GM21786 (cell line): ENCODE results near the gene STK32A.

Source experiments
- ATAC-seq: cut with Tn5 transposase; IDR thresholded peaks from one replicate; pipeline ENCODE4 v1.9.1; 2021; ENCODE audit not compliant: unreplicated experiment

The STK32A gene

DNA sequence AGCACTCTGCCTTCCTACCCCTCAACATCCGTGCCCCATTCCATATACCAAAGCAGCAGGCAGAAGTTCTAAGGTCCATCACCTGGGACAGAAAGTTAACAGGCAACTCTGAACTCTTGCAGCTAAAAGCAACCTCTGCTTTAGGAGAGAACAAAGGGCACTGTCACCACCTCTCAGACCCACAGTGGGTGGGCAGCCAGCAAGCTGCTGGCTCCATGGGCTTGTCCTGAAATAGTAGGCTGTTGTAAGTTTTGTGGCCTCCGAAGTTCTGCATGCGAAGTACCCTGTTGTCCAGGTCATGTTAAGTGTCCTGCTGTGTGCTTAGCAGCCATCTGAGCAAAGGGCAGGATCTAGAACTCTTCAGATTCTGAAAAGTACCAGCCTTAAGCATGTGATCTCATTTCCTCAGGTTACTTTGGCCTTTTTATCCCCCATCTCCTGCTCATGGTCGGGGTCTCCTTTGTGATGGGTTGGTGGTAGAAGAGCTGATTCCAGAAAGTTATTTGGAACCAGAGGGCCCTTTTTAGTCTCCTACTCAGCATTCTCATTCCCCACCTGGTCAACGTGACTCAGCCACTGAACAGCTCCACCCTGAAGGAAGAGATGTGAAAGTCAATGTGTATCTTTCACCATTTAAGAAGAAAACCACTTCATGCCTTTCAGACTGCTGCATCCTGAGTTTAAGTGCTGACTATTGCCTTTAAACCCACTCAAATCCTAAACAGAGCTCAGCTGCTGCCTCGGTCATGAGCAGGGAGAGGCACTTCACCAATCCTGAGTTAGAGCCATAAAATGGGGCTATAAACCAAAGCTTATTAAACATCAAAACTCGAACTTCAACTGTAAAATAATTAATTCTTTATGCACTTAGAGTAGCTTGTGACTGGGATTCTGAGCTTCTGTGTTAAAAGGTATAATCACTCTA is 153.6 kb downstream of the STK32A start:
- no peak for ATAC-seq

- ATAC-seq = no peak
These were observed 155.9 kb downstream of the STK32A start for GRCh38 chr5:147390654-147391225.

DNA sequence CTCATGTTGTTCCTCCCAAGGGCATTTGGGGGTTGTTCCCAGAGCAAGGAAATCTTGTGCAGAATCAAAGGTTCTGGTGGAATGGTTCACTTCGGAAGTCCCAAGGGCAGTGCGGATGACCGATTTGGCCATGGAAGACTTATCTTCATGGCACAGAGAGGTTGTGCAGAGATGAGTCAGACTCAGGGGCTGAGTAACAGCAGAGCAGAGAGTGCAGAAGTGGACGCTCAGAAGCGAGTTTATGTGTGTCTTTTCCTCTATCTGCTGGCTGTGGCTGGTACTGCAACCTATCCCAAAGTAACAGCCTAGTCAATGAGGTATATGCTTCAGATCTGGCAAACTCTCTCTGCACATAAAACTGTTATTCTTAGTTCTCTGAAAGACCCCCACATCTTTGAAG is 157.0 kb downstream of the STK32A start:
- peak; percentile 94 for ATAC-seq

DNA sequence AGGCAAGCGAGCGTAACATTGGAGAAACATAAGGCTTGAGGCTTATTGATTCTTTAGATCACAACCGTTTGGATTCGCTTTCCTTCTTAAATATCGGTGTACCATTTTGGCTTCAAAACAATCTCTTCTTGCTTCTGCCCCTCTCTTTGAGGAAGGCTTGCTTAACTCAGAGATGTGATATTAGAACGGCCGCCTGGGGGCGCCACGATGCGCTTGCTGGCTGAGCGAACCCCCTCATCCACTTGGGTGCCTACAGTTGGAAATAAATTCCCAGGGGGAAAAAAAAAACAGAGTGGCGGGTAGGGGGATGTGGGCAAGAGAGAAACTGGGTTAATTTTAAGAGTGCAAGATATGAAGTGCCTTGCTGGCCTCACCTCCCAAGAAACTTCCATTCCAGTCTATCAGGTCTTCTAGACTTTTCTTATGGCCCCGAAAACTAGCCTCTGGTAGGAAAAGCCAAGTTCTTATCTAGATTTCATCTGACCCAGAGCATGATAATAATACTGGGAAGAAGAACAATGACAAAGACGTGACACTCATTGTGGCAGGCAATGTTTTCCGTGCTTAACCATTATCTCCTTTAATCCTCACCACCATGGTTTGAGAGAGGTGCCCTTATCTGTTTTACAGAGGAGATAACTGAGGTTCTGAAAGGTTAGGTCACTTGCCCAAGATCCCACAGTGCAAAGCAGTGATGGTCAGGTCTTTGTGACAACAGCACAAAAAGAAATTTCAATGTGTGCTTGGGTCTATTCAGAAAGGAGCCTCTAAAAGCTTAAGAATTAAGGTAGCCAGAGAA is 159.2 kb downstream of the STK32A start:
- no peak for ATAC-seq

- ATAC-seq = no peak
These were observed 161.4 kb downstream of the STK32A start for GRCh38 chr5:147396070-147396823.

GRCh38 chr5:147397616-147398015 is 162.8 kb downstream of the STK32A start:
- no peak for ATAC-seq

GRCh38 chr5:147398860-147399259 is 164.0 kb downstream of the STK32A start:
- ATAC-seq = no peak

DNA sequence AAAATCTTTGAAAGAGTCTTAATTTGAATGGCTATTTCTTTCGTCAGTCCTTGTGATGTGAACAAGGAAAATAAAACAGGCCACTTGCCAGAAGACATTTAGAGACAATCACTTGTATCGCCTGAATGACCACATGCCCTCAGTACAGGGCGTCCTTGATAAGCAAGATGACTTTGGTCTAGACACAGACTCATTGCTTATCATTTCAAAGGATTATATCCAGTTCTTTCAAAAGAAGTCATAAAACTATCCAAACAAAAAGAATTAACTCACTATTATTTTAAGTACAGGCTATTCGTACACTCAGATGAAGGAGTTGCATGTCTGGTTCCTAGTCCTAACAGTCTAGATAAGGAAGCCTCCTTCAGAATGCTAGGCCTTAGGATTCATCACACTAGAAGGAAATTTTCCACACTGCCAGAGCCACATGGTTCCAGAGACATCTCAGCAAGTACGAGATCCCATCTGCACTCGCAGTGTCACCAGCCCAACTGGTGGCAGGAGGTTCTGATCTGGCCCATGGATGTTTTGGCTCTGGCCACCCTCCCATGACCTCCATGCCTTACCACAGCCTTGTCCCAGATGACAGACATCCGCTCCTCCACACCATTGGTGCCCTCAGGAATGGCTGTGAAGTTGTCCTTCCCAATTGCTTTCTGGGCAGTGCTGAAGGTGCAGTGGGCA is 165.4 kb downstream of the STK32A start:
- ATAC-seq = no peak

- ATAC-seq = no peak
These were observed 166.1 kb downstream of the STK32A start for GRCh38 chr5:147400881-147401280.

GRCh38 chr5:147403651-147404640 is 169.1 kb downstream of the STK32A start:
- ATAC-seq = peak; percentile 94

- ATAC-seq = peak; percentile 19
These were observed 169.9 kb downstream of the STK32A start for GRCh38 chr5:147404706-147405105.

DNA sequence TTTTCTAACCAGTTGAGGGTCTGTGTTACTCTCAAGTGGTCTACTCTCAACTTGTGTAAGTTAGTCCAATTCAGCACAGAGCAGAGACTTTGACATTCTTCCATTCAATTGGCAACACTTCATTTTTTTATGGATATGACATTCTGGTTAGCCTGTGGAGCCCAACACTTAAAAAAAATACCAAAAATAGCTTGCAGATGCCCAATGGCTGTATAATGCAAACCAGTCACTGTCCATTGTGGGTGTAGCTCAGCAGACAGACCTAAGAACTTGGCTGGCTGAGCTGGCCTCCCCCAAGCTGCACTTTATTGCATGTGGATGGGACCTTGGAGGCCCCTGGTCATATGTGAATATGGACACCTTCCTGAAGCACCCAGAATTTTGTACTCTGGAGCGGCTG is 171.8 kb downstream of the STK32A start:
- ATAC-seq = no peak

DNA sequence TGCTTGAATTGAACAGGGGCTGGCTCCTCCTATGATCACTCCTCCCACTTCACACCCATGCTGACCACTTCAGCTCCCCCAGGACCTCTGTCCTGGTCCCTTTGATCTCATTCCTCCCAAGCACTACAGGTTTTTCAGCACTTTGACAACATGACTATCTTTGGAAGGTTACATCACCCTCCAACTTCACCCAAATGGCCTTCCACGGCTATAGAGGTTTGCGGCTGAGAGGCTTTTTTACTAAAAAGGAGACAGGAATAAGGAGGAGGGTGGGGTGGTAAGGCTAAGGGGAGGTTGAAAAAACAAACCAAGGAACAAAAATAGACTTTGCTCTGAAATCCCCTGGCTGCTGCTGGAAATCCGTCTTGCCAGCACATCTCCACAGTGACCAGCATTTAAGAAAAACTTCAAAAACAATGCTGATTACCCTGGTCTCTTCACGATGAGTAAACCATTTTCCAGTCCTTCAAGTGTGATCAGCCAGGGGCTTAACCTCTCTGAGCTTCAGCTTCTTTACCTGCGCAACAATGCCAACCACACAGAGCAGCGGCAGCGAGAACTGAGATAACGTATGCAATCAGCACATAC is 172.4 kb downstream of the STK32A start:
- ATAC-seq = no peak

DNA sequence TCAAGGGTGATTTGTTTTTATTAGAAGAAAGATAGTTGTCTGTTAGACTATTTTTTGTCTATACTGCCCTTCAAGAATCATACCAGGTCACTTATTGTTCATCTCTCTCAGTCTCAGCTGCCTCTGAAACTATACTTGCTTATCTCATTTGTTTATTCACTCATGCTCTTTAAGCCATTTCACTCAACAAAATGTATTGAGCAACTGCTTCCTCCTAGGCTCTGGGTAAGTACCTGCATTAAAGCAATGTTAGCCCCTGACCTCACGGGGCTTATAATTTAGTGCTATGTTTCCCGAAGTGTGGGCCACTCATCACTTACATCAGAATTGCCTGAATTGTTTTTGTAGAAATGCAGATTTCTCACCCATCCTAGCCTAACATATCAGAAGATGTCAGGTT is 174.2 kb downstream of the STK32A start:
- no peak for ATAC-seq

DNA sequence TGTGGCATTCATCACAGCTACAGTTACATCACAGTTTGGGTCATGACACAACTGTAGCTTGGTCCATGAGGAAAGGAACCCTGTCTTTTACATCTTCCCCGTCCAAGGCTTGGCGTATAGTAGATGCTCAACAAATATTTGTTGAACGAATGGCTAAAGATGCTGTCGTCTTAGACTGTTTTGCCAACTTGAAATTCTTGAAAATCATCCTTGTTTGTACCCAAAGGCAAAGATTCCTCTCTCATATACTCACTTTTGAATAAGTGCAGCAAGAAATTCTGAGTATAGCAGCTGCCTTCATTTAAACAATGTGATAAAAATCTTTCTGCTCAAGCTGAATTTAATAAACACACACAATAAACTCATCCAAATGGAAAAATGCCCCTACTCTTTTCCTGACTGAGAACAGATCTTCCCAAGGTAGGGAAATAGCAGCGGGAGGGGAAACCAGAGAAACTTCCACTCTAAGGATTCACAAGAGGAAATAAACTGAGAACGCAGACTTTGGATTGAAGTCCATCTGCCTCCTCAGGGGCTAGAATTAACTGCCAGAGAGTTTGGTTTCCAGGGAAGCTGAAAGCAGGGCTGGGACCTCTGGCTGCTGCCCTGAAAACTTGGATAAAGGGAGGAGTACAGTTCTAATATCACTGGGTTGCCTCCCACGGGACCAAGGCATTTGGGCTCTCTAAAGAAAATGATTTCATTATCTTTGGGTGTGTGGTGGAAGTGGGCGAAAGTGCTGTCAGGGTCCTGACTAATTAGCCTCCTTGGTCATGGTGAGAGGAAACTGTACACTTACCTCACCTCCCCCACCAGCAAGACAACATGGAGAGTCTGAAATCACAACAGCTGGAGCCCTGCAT is 175.9 kb downstream of the STK32A start:
- no peak for ATAC-seq

DNA sequence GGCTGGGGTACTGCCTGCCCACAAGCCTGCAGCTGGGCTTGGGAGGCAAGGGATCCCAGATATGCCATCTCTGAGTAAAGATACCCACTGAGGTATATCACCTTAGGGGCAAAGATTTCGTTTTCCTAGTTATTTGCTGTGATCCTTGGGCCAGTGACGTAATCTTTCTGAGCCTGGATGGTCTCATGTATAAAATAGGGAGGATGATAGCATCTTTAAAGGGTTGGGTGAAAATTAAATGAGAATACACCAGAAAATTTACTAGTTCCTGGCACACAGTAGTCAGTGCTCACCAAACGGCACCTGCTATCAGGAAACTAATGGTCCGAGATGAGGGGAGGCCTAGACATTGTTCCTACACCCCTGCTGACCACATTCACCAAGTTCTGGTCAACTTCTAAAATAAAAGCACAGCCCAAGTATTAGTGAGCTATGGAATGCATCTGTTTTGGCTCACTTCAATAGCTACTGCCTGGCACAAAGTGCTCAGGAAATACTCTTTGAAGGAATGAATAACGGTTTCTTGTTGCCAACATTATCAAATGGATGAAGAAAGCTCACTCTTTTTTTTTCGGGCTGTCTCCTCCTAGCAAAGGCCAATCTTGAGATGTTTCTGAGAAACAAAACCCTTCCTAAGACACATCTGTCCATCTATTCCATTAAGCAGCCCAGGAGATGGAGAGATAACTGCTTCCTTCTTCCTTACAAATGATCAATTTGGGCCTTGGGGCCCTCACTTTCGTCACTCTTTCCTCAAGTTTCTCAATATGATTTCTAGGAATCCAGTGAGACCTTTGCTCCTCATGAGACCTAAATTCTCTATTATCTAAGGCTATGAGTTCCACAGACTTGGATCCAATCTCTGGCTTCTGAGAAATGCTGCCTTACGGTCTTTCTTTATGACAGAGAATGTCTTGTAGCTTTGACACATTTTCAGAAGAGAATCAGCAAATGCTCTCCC is 176.8 kb downstream of the STK32A start:
- ATAC-seq = no peak

DNA sequence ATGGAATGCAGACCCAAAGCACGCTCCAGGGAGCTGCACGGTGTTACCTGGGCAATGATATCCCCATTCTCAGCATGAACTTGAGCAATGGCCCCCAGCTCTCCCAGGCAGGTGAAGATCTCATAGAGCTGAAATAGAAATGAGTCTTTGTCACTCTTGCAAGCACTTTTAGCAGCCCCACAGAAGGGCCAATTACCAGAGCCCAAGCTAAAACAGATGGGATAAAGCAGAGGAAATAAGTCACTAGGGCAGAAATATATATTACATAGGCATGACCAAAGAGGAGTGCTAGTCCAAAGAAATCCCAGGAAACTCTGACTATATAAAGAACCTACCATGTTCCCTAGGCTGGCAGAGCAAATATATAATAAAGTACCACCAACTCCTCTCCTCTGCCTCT is 177.7 kb downstream of the STK32A start:
- ATAC-seq = no peak
